HUDEP-2 (cell line): ENCODE results near the gene NAA10.
A peak's percentile ranks its signal among the peaks of the same experiment; 100 is the strongest.

Experiments
- DNase-seq, 76 experiments: peaks; one replicate each; lab custom pipeline; 2025; ENCODE audit not compliant: unreplicated experiment in 76 of 76; lab: John Stamatoyannopoulos, UW

The NAA10 gene

DNA sequence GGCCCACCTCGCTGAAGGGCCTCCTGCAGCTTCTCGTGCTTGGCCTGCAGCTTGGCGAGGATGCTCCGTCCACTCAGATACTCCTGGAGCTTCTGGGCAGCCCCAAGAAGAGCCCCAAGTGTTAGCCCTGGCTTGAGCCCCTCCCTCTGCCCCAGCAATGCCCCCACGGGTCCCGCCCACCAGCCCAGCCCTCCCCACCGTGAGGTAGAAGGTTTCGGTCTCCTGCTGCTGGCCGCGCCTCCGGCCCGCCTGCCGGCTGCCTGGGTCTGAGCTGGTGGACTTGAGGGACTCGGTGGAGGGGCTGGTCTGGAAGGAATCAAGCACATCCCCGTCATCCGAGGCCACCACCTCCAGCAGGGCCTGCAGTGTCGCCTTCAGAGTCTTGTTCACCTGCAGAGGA is 21.6 kb downstream of the NAA10 start:
- no peak for DNase-seq

DNA sequence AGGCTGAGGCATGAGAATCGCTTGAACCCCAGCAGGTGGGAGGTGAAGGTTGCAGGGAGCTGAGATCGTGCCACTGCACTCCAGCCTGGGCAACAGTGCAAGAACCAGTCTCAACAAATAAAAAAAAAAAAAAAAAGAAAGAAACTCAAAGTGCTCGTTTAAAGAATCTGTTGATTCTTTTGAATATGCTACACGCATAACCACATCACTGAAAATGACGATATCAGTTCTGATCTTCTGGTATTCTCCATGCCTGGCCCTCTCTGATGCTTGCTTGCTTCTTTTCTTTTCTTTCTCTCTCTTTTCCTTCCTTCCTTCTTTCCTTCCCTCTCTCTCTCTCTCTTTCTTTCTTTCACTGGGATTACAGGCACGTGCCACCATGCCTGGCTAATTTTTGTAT is 23.0 kb downstream of the NAA10 start:
- no peak for DNase-seq

DNA sequence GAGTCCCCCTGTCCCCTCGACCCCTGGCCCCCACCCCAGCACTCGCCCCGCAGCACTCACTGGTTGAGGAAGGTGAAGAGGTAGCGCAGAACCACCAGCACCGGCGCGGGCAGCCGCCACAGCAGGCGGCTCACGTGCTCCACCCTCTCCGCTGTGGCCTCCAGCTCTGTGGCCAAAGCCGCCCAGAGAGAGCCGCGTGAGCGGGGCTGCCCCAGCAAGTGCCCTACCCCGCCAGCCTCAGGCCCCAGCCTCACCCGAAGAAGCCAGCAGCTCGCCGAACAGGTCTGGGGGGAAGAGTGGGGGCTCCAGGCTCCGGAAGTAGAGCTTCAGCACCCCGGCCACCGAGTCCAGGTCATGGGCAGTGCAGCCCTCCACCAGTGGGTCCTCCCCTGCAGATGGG is 24.4 kb downstream of the NAA10 start:
- DNase-seq, result no peak

DNA sequence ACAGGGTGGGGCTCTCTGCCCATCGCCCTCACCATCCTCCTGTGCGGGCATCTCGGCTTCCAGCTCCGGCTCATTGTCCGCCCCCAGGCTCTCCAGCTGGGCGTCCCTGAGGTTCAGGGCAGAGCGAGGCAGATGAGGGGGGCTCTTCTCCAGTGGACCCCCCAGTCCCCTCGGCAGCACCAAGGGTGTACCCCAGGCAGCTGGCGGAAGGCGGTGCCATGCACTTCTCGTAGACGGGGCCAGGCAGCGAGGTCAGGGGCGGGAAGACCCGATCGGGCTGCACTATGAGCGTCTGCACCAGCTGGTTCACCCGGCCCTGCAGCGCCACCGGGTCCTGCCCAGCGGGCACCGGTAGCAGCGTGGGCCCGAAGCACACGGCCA is 24.9 kb downstream of the NAA10 start:
- DNase-seq, result no peak

DNA sequence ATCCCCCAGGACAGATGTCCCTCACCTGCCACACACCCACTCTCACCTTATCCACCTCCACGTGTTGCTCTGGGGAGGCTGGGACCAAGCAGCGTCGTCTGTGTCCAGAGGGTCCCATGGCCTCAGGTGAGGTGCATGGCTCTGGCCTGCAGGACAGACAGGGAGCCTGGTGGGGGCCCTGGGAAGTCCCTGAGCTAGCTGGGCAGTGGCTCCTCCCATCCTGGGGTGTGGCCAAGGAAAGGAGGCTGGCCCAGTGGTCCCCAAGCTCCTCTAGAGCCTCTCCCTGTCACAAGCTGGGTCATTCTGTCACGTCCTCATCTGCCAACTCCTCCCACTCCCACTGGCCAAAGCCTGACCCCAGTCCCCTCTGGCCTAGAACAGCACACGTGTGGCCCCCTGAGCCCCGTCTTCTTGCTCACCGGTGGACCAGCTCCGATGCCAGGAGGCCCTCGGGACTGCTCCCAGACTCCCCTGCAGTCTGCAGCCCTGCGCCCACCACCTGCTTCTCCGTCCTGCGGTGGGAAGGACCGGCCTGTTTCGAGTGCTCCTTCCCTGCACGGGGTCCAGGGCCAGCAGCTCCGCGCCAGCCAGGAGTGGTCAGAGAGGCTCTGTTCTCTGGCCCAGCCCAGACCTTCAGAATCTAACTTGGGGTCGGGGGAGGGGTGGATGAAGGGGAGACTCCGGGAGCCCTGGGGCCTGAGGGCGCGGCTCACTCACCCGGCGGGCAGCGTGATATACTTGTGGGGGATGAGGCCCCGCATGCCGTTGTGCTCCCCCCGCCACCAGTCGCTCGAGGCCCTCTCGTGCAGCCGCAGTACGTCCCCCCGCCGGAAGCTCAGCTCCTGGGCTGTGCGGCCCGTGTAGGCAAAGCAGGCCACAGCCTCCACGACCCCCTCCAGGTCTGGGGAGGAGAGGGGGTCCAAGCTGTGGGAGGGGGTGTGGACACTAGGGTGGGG is 25.5 kb downstream of the NAA10 start:
- peak in 2 of 76 experiments; percentile 5 to 26 for DNase-seq

DNA sequence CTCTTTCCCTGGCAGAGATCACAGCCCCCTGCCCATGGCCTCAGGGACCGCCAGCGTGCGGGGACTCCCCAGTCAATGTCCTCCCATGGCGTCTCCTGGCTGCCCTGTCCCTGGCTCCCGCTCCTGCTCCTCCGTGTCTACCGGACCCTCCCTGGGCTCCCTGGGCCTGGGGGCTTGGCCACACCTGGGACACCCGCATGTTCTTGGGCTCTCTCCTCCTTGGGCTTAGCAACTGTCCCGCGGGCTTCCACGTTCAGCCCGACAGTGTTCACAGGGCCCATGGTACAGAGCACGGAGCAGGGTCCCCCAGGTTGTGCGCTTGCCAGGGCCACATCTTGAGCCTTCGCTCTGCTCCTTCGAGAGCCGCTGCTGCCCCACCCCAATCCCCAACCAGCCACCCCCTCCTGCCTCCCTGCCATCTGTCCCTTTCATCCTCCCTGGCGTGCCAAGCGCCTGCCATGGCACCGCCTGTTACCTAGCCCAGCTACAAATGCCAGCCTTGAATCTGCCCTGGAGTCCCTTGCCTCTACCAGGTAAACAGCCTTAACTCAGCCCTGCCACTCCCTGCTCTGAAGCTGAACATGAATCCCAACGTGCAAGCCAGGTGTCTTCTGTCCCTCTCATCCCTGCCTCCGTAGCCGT is 26.5 kb downstream of the NAA10 start:
- no peak for DNase-seq

DNA sequence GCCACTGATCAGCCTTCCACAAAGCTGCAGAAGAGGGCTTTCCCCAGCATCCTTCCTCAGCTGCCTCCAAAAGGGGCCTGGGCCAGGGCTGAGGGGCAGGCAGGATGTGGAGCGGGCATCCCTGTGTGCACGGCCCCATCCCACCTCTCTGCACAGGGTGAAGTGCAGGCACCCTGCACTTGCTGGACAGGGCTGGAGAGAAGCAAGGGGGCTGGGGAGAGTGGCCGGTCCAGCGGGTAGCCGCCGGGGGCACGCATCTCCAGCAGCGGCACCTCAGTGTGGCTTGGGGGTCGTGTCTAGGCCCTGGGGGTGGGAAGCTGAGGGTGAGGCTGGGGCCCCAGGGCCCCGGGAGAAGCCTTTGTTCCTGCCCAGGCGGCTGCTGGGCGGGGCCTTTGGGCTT is 27.4 kb downstream of the NAA10 start:
- no peak for DNase-seq

DNA sequence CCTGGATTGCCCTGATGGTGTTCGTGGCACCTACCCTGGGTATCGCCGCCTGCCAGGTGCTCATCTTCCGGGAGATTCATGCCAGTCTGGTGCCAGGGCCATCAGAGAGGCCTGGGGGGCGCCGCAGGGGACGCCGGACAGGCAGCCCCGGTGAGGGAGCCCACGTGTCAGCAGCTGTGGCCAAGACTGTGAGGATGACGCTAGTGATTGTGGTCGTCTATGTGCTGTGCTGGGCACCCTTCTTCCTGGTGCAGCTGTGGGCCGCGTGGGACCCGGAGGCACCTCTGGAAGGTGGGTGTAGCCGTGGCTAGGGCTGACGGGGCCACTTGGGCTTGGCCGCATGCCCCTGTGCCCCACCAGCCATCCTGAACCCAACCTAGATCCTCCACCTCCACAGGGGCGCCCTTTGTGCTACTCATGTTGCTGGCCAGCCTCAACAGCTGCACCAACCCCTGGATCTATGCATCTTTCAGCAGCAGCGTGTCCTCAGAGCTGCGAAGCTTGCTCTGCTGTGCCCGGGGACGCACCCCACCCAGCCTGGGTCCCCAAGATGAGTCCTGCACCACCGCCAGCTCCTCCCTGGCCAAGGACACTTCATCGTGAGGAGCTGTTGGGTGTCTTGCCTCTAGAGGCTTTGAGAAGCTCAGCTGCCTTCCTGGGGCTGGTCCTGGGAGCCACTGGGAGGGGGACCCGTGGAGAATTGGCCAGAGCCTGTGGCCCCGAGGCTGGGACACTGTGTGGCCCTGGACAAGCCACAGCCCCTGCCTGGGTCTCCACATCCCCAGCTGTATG is 28.5 kb downstream of the NAA10 start:
- DNase-seq, result no peak

DNA sequence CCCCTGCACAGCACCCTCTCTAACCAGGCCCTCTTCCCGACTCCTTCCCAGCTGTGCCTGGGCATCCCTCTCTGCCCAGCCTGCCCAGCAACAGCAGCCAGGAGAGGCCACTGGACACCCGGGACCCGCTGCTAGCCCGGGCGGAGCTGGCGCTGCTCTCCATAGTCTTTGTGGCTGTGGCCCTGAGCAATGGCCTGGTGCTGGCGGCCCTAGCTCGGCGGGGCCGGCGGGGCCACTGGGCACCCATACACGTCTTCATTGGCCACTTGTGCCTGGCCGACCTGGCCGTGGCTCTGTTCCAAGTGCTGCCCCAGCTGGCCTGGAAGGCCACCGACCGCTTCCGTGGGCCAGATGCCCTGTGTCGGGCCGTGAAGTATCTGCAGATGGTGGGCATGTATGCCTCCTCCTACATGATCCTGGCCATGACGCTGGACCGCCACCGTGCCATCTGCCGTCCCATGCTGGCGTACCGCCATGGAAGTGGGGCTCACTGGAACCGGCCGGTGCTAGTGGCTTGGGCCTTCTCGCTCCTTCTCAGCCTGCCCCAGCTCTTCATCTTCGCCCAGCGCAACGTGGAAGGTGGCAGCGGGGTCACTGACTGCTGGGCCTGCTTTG is 29.2 kb downstream of the NAA10 start:
- DNase-seq, result no peak

DNA sequence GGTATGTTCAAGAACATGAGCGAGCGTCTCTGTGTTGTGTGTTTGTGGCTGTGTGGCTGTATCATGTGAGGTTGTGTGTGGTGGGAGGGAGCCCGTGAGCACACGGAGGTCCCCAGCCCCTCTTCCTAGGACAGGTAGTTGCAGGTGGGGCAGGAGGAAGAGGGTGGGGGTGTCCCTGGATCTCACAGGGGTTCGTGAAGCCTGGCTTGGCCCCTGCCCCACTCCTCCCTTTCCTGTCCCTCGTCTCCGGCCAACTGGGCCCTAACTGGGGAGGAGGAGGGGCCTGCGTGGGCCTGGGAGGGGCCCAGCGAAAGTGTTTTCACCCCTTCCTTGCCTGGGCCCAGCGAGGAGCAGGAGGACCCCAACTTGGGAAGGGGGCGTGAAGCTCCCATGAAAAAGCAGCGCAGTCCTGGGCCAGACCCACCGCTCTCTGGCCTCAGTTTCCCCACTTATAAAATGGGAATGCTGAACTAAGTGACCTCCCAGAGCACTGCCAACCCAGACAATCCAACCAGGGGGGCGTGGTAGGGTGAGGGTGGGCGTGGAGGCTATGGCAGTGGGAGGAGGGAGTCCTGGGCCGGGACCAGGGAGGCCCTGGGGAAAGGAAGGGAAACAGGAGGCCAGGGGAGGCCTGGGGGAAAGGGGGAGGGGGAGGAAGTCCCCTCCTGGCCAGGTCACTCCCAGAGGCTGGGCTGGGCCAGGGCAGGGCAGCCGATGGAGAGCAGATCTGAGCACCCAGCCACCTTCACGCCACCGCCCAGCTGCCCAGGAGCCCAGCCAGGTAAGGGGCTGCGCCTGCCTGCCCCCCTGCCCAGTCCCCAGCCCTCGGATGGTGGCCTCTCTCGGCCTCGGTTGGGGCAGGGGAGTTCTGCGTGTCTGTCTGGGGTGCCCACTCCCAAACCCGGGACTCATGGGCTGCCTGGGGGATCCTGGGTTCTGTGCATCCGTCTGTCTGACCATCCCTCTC is 30.6 kb downstream of the NAA10 start, which contains the start of gene AVPR2:
Gene AVPR2, plus strand, starts transcription at position 683 of the 967 bp plus-strand sequence. CDS start 473 bp downstream, outside the sequence.
- no peak for DNase-seq

DNA sequence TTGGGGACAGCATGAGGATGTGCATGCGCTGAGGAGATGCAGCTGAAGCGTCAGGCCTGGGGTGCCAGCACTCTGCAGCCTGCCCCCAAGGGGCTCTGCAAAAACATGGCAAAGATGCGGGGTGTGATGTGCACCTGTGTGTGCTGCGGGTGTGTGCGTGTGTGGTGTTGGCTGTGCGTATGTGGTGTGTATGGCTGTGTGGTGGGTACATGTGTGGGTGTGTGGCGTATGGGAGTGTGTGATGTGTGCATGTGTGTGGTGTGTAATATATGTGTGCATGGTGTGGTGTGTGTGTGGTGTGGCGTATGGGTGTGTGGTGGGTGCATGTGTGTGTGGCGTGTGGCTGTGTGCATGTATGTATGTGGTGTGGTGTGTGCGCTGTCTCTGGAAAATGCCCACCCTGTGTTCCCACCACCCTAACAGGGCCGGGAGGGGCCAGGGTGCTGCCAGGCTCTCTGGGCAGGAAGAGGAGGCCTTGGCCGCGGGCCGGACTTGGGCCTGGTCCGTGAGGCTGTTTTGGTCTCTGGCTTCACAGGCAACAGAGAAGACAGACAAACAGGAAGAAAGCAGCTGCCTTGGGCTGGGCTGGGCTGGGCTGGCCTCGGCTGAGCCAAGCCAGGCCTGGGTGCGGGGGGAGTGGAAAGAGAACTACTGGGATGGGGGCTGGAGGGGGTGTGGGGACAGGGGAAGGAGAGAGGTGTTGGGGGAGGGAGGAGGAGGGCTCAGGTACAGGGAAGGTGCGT is 31.4 kb downstream of the NAA10 start:
- no peak for DNase-seq

DNA sequence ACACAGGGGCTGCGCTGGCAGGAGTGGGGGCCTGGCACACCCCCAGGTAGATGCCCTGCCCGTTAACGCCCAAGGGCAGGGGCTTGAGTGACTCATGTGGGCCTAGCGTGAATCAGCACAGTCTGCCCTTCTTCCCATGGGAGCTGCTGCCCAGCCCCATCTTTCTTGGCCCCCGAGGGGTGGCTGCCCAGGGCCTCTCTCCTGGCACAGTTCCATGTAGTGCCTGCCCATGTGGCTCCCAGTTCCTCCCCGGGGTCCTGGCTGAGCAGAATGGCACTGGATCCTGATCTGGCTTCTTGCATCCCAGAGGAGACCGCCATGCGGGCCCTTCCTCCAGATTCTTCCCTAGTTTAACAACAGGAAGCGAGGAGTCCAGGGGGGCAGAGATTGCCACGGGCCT is 32.5 kb downstream of the NAA10 start:
- DNase-seq, result no peak

DNA sequence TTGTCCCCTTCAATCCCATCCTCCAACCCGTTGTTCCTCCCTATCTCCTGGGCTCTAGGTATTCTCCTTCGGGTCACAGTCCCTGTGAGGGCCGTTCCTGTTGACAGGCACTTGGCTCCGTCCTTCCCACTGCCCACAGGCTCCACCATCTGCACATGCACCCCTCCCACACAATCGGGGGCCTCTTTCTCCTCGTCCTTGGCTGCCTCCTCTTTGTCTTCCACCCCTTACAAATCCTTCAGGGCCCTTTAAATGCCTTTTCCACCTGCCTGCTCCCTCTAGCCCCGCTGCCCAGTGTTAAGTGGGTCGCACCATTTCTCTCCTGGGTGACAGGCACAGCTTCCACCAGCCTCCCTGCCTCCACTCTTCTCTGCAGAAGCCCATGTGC is 33.1 kb downstream of the NAA10 start:
- no peak for DNase-seq

DNA sequence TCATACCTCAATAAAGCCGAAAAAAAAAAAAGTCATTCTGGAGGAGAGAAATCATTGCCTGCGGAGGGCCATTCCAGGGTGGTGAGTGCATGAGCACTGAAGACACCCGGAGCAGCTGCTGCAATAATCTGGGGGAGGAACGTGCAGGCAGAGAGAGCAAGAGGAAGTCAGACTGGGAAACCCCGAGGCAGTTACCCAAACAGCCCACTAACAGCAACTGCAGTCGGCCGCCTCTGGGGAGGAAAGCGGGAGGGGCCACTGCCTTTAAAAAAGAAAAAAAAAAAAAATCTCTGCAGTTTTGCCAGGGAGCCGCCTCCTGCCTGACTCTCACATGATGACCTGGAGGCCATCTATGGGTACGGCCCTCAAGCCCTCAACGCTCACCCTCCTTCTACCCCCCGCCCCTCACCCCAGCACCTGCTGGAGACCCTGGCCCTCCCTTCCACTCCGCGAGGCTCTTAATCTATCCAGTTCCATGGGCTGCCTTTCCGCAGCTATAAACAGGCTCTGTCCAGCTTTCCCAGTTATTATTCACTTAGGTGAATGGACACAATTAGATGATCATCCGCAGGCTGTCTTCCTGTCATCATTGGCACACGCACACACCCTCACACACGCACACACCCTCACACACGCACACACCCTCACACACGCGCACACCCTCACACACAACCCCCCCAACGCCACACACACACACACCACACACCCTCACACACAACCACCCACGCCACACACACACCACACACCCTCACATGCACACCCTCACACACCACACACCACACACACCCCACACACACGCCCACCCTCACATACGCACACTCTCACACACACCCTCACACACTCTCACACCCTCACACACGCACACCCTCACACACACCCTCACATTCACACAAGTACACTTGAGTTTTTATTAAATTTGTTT is 33.7 kb downstream of the NAA10 start:
- DNase-seq, result peak in 43 of 76 experiments; percentile 0 to 52 (median 20)

DNA sequence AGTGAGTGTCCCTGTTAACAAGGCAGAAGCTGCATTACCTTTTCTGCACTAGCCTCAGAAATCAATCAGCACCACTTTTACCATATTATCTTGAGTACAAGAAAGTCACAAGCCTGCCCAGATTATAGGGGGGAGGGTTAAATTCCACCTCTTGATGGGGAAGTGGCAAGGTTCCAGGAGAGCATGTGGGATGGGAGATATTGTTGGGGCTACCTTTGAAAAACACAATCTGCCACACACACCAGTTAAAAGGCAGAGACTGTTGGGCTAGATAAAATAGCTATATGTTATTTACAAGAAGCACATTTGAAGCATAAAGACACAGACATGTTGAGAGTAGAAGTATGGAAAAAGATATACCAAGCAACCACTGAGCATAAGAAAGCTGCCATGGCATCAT is 36.9 kb downstream of the NAA10 start:
- peak in 73 of 76 experiments; percentile 11 to 87 (median 65) for DNase-seq

DNA sequence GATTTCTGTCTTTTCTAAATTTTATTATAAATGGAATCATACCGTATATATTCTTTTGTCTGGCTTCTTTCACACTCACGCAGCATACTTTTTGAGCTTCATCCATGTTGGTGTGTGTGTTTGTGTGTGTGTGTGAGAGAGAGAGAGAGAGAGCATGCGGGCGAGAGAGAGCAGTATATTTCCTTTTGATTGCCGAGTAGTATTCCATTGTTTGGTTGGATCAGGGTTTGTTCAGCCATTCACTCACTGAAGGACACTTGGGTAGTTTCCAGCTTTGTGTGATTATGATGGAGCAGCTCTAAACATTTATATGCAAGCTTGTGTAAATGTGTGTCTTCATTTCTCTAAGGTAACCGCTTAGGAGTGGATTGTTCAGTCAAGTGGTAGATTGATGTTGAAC is 45.7 kb downstream of the NAA10 start:
- no peak for DNase-seq

DNA sequence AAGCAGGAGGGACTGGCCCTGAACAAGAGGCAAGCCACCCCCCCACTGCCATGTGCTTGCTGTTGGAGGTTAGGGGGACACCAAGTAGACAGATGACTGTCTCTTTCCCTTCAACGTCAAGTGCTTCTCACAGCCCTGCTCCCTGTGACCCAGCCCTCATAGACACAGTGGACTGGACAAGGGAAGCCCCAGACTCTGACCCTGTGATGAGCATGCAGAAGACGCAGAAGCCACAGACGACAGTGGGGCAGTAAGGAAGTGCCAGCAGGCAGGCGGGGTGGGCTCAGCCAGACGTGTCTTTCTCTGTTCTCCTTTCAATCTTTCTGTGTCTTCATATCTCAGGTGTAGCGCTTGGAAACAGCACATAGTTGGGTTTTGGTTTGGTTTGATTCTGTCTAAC is 46.5 kb downstream of the NAA10 start:
- DNase-seq, result no peak

DNA sequence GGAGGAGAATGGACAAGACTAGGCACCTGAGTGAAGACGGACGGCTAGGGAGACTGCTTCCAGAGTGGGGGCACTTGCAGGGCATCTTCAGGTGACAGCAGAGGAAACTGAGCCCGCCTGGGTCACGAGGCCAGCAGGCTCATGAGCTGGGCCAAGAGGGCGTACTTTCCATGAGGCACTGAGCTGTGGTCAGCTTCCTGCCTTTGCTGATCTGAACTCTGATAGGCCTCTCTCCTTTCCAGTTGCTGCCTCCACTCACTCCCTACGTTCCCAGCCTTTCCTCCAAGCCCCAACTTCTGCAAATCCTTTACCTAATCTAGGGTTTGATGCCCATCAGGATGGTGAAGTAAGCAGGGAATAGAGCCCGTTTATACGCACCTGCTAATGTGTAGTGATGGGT is 47.5 kb downstream of the NAA10 start:
- no peak for DNase-seq
